SK-N-SH treated with all-trans-retinoic acid at 6 μM for 48 hours (cell line): Measurements from ENCODE around the gene EIF1B.

Experiments
- ATAC-seq: fragments of 200-7000 bp; cut with Tn5 transposase; 3 replicates; pipeline ENCODE4 v1.9.1; 2020; ENCODE audit warnings: mild to moderate bottlenecking, moderate library complexity
- BACH2 ChIP-seq: fragments of 250-450 bp; sonication (Bioruptor Pico); IDR thresholded peaks from 2 replicates; pipeline ENCODE4 v1.9.0; 2021; ENCODE audit warnings: mild to moderate bottlenecking, borderline replicate concordance
- ISL1 ChIP-seq: fragments of 250-450 bp; sonication (Bioruptor Pico); IDR thresholded peaks from 2 replicates; pipeline ENCODE4 v2.1.2; 2022; ENCODE audit warnings: mild to moderate bottlenecking, moderate library complexity
- OSR1 ChIP-seq: fragments of 250-450 bp; sonication (Bioruptor Pico); IDR thresholded peaks from 2 replicates; pipeline ENCODE4 v1.8.0; 2022; ENCODE audit warnings: moderate library complexity, mild to moderate bottlenecking, inconsistent platforms
- PPARA ChIP-seq: fragments of 250-450 bp; sonication (Bioruptor Pico); IDR thresholded peaks from 2 replicates; pipeline ENCODE4 v1.5.0; 2020; ENCODE audit warnings: mild to moderate bottlenecking, borderline replicate concordance
- SNAI2 ChIP-seq: fragments of 250-450 bp; sonication (Bioruptor Pico); IDR thresholded peaks from 2 replicates; pipeline ENCODE4 v1.5.0; 2020; ENCODE audit warnings: mild to moderate bottlenecking, moderate library complexity
- TCF4 ChIP-seq: fragments of 250-450 bp; sonication (Bioruptor Pico); IDR thresholded peaks from 2 replicates; pipeline ENCODE4 v1.8.0; 2021; ENCODE audit warnings: mild to moderate bottlenecking, moderate library complexity, borderline replicate concordance
- TOX ChIP-seq: fragments of 250-450 bp; sonication (Bioruptor Pico); IDR thresholded peaks from 2 replicates; pipeline ENCODE4 v1.8.0; 2021; ENCODE audit warnings: mild to moderate bottlenecking, moderate library complexity, borderline replicate concordance
- ZC3H10 ChIP-seq: fragments of 250-450 bp; sonication (Bioruptor Pico); IDR thresholded peaks from 2 replicates; pipeline ENCODE4 v1.5.1; 2021; ENCODE audit warnings: mild to moderate bottlenecking, moderate library complexity
- ZFP3 ChIP-seq: fragments of 250-450 bp; sonication (Bioruptor Pico); IDR thresholded peaks from 2 replicates; pipeline ENCODE4 v1.5.0; 2020; ENCODE audit warnings: mild to moderate bottlenecking, moderate library complexity
- ZFP30 ChIP-seq: fragments of 450-650 bp; formaldehyde crosslinking; IDR thresholded peaks from 2 replicates; pipeline ENCODE4 v1.5.0; 2022; ENCODE audit warnings: mild to moderate bottlenecking, moderate library complexity
- ZNF70 ChIP-seq: fragments of 450-650 bp; formaldehyde crosslinking; IDR thresholded peaks from 2 replicates; pipeline ENCODE4 v1.5.0; 2020; ENCODE audit warnings: mild to moderate bottlenecking, moderate library complexity
- ZNF8 ChIP-seq: fragments of 450-650 bp; formaldehyde crosslinking; IDR thresholded peaks from 2 replicates; pipeline ENCODE4 v1.5.0; 2020; ENCODE audit warnings: mild to moderate bottlenecking, moderate library complexity
- TF ChIP-seq, protein P1 (sequence below): fragments of 250-450 bp; sonication (Bioruptor Pico); IDR thresholded peaks from 2 replicates; pipeline ENCODE4 v1.5.1; 2021; ENCODE audit warnings: mild to moderate bottlenecking, moderate library complexity
- TF ChIP-seq, protein P2 (sequence below): fragments of 250-450 bp; sonication (Bioruptor Pico); IDR thresholded peaks from 2 replicates; pipeline ENCODE4 v1.5.1; 2020; ENCODE audit warnings: low read depth, mild to moderate bottlenecking, moderate library complexity
- TF ChIP-seq, protein P3 (sequence below): fragments of 250-450 bp; sonication (Bioruptor Pico); IDR thresholded peaks from 2 replicates; pipeline ENCODE4 v1.8.0; 2020; ENCODE audit warnings: mild to moderate bottlenecking, moderate library complexity, borderline replicate concordance

EIF1B gene

DNA sequence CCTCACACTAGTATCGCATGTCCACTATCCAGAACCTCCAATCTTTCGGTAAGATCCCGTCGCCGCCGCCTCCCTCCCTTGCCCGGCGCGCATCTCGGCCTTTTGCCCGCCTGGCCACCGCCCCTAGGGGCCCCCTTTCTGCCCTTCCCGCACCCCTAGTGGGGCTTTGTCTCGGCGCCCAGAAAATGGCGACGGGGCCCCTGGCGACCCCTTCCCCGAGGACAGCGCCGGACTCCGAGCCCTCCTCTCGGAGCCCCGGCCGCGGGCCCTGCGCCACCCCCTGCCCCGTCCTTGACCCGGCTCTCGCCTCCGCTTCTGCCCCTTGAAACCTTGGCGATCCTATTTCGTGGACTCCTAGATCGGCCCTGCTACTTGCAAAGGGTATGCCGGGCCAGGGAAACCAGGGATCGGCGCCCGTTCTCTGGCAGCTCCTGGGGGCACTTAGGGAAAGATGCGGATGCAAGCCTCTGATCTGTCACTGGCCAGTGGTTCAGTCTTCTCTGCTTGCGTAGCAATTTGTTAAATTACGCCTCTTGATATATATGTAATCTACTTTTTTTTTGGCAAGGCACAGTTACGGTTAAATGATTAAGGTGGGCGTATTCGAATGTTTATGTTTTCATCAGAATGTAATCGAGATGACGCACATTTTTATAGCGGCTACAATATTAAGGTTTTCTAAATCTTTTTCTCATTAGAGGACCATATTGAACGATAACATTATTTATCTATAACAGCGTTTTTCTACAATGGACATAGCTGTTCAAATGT lies 603 bp downstream of the EIF1B start (continued):
- TF ChIP-seq, protein P1, sequence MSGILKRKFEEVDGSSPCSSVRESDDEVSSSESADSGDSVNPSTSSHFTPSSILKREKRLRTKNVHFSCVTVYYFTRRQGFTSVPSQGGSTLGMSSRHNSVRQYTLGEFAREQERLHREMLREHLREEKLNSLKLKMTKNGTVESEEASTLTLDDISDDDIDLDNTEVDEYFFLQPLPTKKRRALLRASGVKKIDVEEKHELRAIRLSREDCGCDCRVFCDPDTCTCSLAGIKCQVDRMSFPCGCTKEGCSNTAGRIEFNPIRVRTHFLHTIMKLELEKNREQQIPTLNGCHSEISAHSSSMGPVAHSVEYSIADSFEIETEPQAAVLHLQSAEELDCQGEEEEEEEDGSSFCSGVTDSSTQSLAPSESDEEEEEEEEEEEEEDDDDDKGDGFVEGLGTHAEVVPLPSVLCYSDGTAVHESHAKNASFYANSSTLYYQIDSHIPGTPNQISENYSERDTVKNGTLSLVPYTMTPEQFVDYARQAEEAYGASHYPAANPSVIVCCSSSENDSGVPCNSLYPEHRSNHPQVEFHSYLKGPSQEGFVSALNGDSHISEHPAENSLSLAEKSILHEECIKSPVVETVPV = no peak
- TF ChIP-seq OSR1 (CRISPR knock-in tag) (no peak), ZNF70 (CRISPR knock-in tag) (no peak), BACH2 (CRISPR knock-in tag) (no peak), TOX (CRISPR knock-in tag) (no peak)

DNA sequence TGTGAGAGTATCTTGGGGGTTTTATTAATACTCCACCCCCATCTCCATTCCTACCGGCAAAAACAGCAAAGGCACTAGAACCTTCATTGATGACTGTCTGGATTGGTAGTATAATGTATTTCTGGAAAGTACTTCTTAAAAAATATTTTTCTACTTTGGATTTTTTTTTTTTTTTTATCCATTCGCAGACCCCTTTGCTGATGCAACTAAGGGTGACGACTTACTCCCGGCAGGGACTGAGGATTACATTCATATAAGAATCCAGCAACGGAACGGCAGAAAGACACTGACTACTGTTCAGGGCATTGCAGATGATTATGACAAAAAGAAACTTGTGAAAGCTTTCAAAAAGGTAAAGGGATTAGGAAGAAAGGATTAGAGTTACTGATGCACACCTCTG lies 1.2 kb downstream of the EIF1B start:
- no peak for ATAC-seq
- TF ChIP-seq, protein P2, sequence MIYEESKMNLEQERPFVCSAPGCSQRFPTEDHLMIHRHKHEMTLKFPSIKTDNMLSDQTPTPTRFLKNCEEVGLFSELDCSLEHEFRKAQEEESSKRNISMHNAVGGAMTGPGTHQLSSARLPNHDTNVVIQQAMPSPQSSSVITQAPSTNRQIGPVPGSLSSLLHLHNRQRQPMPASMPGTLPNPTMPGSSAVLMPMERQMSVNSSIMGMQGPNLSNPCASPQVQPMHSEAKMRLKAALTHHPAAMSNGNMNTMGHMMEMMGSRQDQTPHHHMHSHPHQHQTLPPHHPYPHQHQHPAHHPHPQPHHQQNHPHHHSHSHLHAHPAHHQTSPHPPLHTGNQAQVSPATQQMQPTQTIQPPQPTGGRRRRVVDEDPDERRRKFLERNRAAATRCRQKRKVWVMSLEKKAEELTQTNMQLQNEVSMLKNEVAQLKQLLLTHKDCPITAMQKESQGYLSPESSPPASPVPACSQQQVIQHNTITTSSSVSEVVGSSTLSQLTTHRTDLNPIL (CRISPR knock-in tag) = no peak
- TF ChIP-seq, protein P1 = no peak
- TF ChIP-seq, protein P3, sequence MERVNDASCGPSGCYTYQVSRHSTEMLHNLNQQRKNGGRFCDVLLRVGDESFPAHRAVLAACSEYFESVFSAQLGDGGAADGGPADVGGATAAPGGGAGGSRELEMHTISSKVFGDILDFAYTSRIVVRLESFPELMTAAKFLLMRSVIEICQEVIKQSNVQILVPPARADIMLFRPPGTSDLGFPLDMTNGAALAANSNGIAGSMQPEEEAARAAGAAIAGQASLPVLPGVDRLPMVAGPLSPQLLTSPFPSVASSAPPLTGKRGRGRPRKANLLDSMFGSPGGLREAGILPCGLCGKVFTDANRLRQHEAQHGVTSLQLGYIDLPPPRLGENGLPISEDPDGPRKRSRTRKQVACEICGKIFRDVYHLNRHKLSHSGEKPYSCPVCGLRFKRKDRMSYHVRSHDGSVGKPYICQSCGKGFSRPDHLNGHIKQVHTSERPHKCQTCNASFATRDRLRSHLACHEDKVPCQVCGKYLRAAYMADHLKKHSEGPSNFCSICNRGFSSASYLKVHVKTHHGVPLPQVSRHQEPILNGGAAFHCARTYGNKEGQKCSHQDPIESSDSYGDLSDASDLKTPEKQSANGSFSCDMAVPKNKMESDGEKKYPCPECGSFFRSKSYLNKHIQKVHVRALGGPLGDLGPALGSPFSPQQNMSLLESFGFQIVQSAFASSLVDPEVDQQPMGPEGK (CRISPR knock-in tag) = no peak
- TF ChIP-seq ZFP3 (CRISPR knock-in tag) (no peak), PPARA (no peak), ISL1 (CRISPR knock-in tag) (no peak), ZNF8 (CRISPR knock-in tag) (no peak), ZFP30 (CRISPR knock-in tag) (no peak)

DNA sequence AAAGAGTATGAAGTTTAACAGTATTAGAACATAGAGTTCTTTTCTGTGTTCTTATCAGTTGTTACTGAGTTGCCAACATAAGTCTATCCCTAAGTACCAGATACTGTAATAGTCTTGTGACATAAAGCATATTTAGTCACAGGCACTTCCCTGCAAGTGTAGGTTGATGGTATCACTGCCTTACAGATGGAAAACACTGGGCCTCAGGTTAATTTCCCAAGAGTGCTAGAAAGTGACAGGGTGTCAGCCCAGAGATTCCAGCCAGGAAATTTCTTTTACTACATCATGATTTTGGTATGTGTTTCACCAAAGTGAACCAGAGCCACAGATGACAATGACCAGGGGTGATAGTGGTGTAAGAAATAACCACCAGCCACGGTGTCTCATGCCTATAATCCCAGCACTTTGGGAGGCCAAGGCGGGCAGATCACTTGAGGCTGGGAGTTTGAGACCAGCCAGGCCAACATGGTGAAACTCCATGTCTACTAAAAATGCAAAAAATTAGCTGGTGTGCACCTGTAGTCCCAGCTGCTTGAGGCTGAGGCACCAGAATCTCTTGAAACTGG lies 3.2 kb downstream of the EIF1B start:
- TF ChIP-seq OSR1 (CRISPR knock-in tag) (no peak), TCF4 (CRISPR knock-in tag) (no peak), BACH2 (CRISPR knock-in tag) (no peak), SNAI2 (CRISPR knock-in tag) (no peak), ZC3H10 (CRISPR knock-in tag) (no peak), ZFP3 (CRISPR knock-in tag) (no peak)
- TF ChIP-seq, protein P2 (CRISPR knock-in tag) = no peak
- TF ChIP-seq, protein P3 (CRISPR knock-in tag) = no peak
- TF ChIP-seq, all 23 proteins: peak for 0
- no peak for ATAC-seq
